Fibroblast of the aortic adventitia (primary cell): Measurements from ENCODE around the gene OR8B3. TPM values are rescaled to one million over a fixed set of nuclear protein-coding genes. Genes with fewer than 3 reads are reported as not detected.

Experiments
- DNase-seq: peaks from one replicate; pipeline ENCODE4 v3.0.0-alpha.2; 2010; ENCODE audit warnings: low read depth
- H3K4me3 ChIP-seq: 2 replicates; pipeline ENCODE4 v1.5.1; 2011; ENCODE audit warnings: low read depth, mild to moderate bottlenecking, control low read depth, low read length, moderate library complexity
- total RNA-seq: library from RNA; depleted of rRNA; stranded (reverse); fragments of >200 nt; gene quantifications from 2 replicates; pipeline ENCODE4 v1.2.3, GENCODE V29; 2012; ENCODE audit warnings: low replicate concordance
- TF ChIP-seq, protein P1 (sequence below): IDR thresholded peaks from 2 replicates; pipeline ENCODE4 v1.5.1; 2011; ENCODE audit warnings: mild to moderate bottlenecking, low read length, control low read depth, inconsistent platforms; ENCODE audit not compliant: insufficient read depth

The OR8B3 gene, protein sequence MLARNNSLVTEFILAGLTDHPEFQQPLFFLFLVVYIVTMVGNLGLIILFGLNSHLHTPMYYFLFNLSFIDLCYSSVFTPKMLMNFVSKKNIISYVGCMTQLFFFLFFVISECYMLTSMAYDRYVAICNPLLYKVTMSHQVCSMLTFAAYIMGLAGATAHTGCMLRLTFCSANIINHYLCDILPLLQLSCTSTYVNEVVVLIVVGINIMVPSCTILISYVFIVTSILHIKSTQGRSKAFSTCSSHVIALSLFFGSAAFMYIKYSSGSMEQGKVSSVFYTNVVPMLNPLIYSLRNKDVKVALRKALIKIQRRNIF
- total RNA-seq, result not detected in 2 replicates

DNA sequence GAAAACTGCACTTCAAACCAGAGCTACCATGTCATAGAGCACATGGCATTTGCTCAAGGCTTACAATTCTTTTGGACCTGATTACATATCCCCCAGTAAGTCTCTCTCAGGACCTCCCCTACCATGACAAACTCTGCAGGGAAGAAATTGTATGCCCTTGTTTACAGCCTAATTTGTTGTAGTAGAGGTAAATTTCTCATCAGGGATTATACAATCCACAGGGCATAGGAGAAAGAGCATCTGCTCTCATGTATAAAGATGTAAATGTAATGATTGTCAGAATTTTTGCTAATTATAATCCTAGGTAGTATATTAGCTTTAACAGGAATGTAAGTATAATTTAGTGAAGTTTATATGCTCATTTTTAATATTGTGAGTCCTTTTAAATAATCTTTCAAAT lies at the start of gene OR8B3:
TSS of gene OR8B3 (minus strand) at position 101 of the 400 bp plus-strand sequence. CDS start 1,673 bp downstream, outside the sequence.
- no peak for DNase-seq
- no peak within 1 kb of the TSS for H3K4me3 ChIP-seq
- TF ChIP-seq, protein P1, sequence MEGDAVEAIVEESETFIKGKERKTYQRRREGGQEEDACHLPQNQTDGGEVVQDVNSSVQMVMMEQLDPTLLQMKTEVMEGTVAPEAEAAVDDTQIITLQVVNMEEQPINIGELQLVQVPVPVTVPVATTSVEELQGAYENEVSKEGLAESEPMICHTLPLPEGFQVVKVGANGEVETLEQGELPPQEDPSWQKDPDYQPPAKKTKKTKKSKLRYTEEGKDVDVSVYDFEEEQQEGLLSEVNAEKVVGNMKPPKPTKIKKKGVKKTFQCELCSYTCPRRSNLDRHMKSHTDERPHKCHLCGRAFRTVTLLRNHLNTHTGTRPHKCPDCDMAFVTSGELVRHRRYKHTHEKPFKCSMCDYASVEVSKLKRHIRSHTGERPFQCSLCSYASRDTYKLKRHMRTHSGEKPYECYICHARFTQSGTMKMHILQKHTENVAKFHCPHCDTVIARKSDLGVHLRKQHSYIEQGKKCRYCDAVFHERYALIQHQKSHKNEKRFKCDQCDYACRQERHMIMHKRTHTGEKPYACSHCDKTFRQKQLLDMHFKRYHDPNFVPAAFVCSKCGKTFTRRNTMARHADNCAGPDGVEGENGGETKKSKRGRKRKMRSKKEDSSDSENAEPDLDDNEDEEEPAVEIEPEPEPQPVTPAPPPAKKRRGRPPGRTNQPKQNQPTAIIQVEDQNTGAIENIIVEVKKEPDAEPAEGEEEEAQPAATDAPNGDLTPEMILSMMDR, result no peak

DNA sequence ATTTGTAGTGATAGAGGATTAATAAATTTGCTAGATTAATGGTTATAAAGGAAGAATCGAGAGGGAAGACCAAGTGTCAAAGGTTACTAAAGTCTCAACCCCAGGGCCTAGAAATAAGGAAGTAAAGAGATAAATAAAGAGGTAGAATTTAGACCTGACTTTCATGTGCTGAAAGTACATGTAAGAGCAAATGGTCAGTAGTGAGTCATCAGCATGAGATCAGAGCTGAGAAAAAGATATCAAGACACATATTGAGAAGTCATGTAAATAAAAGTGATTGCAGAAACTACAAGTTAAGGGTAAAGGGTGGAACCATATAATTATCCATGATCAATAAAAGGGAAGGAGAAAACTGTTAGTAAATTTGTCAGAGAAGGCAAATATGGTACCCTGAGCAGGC lies 48.1 kb upstream of the OR8B3 start:
- H3K4me3 ChIP-seq, result no peak overlapping the region
- no peak for DNase-seq
- TF ChIP-seq, protein P1, result no peak

DNA sequence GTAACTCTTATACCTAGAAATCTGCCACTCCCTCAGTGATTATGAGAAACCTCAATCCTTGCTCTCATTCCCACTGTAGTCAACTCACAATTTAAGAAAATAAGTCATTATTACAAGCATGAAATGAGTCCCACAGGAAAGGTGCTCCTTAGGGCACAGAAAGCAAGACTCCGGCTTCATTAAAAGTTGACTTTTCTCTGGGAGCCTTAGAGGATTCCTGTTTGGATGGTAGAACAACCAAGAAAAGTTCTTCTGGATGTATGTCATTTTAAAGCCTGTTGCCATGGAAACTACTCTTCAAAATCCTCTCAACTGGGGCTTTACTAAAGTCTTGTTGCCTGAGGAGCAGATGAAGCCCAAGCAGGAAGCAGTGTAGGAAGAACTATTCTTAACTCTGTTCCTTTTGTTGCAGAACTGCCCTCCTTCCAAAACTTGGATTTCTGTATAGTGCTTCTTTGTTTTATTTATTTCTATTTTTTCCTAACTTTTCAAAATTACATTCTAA lies 46.9 kb upstream of the OR8B3 start, which contains the start of gene OR8B8:
TSS of gene OR8B8 (minus strand) at position 51 of the 505 bp plus-strand sequence. CDS start 4,611 bp downstream, outside the sequence.
- DNase-seq, result no peak
- H3K4me3 ChIP-seq, result no peak within 1 kb of the TSS
- TF ChIP-seq, protein P1, result no peak

GRCh38 chr11:124442847-124443246 lies 44.0 kb upstream of the OR8B3 start:
- no peak for DNase-seq
- H3K4me3 ChIP-seq, result no peak overlapping the region
- TF ChIP-seq, protein P1, result no peak

DNA sequence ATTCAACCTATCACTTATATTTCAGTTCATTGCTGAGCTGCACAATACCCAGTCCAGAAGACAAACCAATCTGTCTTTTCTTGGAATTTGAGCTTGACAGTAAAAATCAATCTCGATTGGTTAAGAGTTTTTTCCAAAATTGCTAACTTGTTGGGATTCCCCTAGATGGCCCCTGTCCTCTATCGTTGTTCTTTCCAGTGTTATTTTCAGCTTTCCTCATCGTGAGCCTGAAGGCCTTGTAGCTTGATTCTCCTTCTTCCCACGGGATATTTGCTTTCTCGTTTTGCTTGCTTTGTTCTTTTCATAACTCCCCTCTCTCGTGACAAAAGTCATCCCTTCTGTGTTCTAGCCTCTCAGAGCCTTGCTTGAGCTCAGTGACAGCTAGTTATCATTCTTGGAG lies 43.6 kb upstream of the OR8B3 start:
- TF ChIP-seq, protein P1, result no peak
- H3K4me3 ChIP-seq, result no peak overlapping the region
- no peak for DNase-seq

- TF ChIP-seq, protein P1, result no peak
- no peak for DNase-seq
- no peak overlapping the region for H3K4me3 ChIP-seq
These were observed 42.7 kb upstream of the OR8B3 start for GRCh38 chr11:124441519-124441918.
